IMR-90 (cell line): ENCODE measurements around the gene CCSER1.

Source experiments
- BHLHE40 ChIP-seq: fragments of 150-350 bp; IDR thresholded peaks from 2 replicates; pipeline ENCODE4 v1.6.1; 2016; ENCODE audit warnings: mild to moderate bottlenecking, low read depth, low read length
- RCOR1 ChIP-seq: IDR thresholded peaks from 2 replicates; pipeline ENCODE4 v1.6.1; 2012; ENCODE audit warnings: mild to moderate bottlenecking, low read length, improper control_type of control experiment; ENCODE audit not compliant: insufficient replicate concordance
- RFX5 ChIP-seq: IDR thresholded peaks from 2 replicates; pipeline ENCODE4 v1.8.0; 2012; ENCODE audit warnings: low read depth, mild to moderate bottlenecking, low read length, moderate library complexity
- SMC3 ChIP-seq: fragments of 150-350 bp; IDR thresholded peaks from 2 replicates; pipeline ENCODE4 v1.6.1; 2016; ENCODE audit warnings: low read depth, mild to moderate bottlenecking, antibody characterized with exemption, low read length, moderate library complexity
- TF ChIP-seq, protein P1 (sequence below): conservative IDR thresholded peaks from 2 replicates; pipeline ENCODE4 v1.5.1; 2012; ENCODE audit warnings: mild to moderate bottlenecking, low read depth, low read length, improper control_type of control experiment
- TF ChIP-seq, protein P2 (sequence below): fragments of 150-350 bp; IDR thresholded peaks from 2 replicates; pipeline ENCODE4 v1.6.1; 2017; ENCODE audit warnings: mild to moderate bottlenecking, antibody characterized with exemption, low read length, low read depth

GRCh38 chr4:90171491-90171890 is 44.3 kb downstream of the CCSER1 start:
- TF ChIP-seq, protein P1, sequence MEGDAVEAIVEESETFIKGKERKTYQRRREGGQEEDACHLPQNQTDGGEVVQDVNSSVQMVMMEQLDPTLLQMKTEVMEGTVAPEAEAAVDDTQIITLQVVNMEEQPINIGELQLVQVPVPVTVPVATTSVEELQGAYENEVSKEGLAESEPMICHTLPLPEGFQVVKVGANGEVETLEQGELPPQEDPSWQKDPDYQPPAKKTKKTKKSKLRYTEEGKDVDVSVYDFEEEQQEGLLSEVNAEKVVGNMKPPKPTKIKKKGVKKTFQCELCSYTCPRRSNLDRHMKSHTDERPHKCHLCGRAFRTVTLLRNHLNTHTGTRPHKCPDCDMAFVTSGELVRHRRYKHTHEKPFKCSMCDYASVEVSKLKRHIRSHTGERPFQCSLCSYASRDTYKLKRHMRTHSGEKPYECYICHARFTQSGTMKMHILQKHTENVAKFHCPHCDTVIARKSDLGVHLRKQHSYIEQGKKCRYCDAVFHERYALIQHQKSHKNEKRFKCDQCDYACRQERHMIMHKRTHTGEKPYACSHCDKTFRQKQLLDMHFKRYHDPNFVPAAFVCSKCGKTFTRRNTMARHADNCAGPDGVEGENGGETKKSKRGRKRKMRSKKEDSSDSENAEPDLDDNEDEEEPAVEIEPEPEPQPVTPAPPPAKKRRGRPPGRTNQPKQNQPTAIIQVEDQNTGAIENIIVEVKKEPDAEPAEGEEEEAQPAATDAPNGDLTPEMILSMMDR: no peak
- TF ChIP-seq BHLHE40: no peak
- no peak for TF ChIP-seq SMC3
- TF ChIP-seq, protein P2, sequence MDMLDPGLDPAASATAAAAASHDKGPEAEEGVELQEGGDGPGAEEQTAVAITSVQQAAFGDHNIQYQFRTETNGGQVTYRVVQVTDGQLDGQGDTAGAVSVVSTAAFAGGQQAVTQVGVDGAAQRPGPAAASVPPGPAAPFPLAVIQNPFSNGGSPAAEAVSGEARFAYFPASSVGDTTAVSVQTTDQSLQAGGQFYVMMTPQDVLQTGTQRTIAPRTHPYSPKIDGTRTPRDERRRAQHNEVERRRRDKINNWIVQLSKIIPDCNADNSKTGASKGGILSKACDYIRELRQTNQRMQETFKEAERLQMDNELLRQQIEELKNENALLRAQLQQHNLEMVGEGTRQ: no peak
- no peak for TF ChIP-seq RCOR1
- TF ChIP-seq RFX5: no peak
